HepG2 (cell line): ENCODE data around the gene NYNRIN. TPM values are rescaled to one million over a fixed set of nuclear protein-coding genes. Genes with fewer than 3 reads are reported as not detected.

Experiments
- ATAC-seq: fragments of 200-7000 bp; cut with Tn5 transposase; 3 replicates; pipeline ENCODE4 v1.9.1; 2020; ENCODE audit warnings: mild to moderate bottlenecking, moderate library complexity
- BruUV-seq: library from RNA; stranded (reverse); fragments of 400-500 nt; replicated peaks from 2 replicates; lab custom pipeline; 2021; lab: Mats Ljungman, UMichigan
- CTCF ChIA-PET: fragments of 300-600 bp; formaldehyde crosslinking; extraction: SDS; loops from one replicate; lab custom pipeline; 2021; ENCODE audit warnings: low total read pairs, inconsistent platforms, low intra/inter-chr PET ratio; lab: Yijun Ruan, JAX
- POLR2A ChIA-PET: fragments of 350-600 bp; sonication (Branson Sonifier 250); formaldehyde crosslinking; loops from one replicate; lab custom pipeline; 2020; ENCODE audit warnings: antibody characterized with exemption, inconsistent platforms; lab: Yijun Ruan, JAX
- DNase-seq: peaks from one replicate; pipeline ENCODE4 v3.0.0-alpha.2; 2015; ENCODE audit warnings: low spot score
- FAIRE-seq: peaks from 3 replicates; lab custom pipeline; 2011; peaks lifted over from hg19 to GRCh38; lab: Jason Lieb, UNC
- H2AFZ ChIP-seq: one replicate; pipeline ENCODE4 v1.6.1; 2011; ENCODE audit warnings: low read length, inconsistent platforms
- H3K27ac ChIP-seq: fragments of 300-600 bp; 3 replicates; pipeline ENCODE4 v1.8.0; 2011; ENCODE audit warnings: mixed run types, mild to moderate bottlenecking, mixed read lengths, low read length, inconsistent platforms; ENCODE audit not compliant: insufficient read depth; ENCODE audit errors: extremely low read length
- H3K27me3 ChIP-seq, 2 experiments: fragments of 200-600 bp in 1 of 2; 2 replicates in 1 of 2; 3 replicates in 1 of 2; pipeline versions ENCODE4 v1.6.0 to v1.8.0; 2011; ENCODE audit warnings: low read length in 2 of 2, mild to moderate bottlenecking in 2 of 2, moderate library complexity in 2 of 2, inconsistent platforms in 1 of 2; ENCODE audit not compliant: insufficient read depth in 2 of 2, control insufficient read depth in 1 of 2
- H3K36me3 ChIP-seq, 2 experiments: fragments of 200-600 bp in 1 of 2; replicated peaks in 1 of 2; 2 replicates in 1 of 2; 3 replicates in 1 of 2; pipeline versions ENCODE4 v1.5.1 to v1.8.0; 2011; ENCODE audit warnings: low read length in 2 of 2, inconsistent platforms in 1 of 2; ENCODE audit not compliant: insufficient read depth in 2 of 2, control insufficient read depth in 1 of 2
- H3K4me1 ChIP-seq: 2 replicates; pipeline ENCODE4 v1.5.1; 2012; ENCODE audit warnings: low read length, inconsistent platforms; ENCODE audit not compliant: insufficient read depth
- H3K4me2 ChIP-seq: 2 replicates; pipeline ENCODE4 v1.6.0; 2011; ENCODE audit warnings: low read depth, low read length, inconsistent platforms
- H3K4me3 ChIP-seq, 3 experiments: fragments of 200-600 bp in 1 of 3; sonication (generic), shearing (Covaris generic) in 1 of 3; replicated peaks in 1 of 3; 2 replicates each; pipeline ENCODE4 v1.5.1; 2011 to 2016; ENCODE audit warnings: low read length in 3 of 3, inconsistent platforms in 2 of 3, low read depth in 2 of 3, mild to moderate bottlenecking in 2 of 3, control low read depth in 1 of 3, mixed read lengths in 1 of 3; ENCODE audit not compliant: insufficient read depth in 1 of 3
- H3K79me2 ChIP-seq: one replicate; pipeline ENCODE4 v1.6.1; 2011; ENCODE audit warnings: low read length, inconsistent platforms; ENCODE audit not compliant: insufficient read depth
- H3K9ac ChIP-seq: 2 replicates; pipeline ENCODE4 v1.6.0; 2011; ENCODE audit warnings: mild to moderate bottlenecking, low read depth, low read length, inconsistent platforms; ENCODE audit not compliant: insufficient read depth
- H3K9me3 ChIP-seq: 2 replicates; pipeline ENCODE4 v1.5.1; 2012; ENCODE audit warnings: mild to moderate bottlenecking, low read length
- H4K20me1 ChIP-seq: 2 replicates; pipeline ENCODE4 v1.6.0; 2011; ENCODE audit warnings: inconsistent platforms, mild to moderate bottlenecking, low read length, moderate library complexity; ENCODE audit not compliant: insufficient read depth
- ATAD3A ChIP-seq: sonication (generic); formaldehyde crosslinking; IDR thresholded peaks from 2 replicates; pipeline ENCODE4 v1.4.0; 2020; ENCODE audit warnings: missing genetic modification reagents
- CHCHD3 ChIP-seq: sonication (generic); formaldehyde crosslinking; IDR thresholded peaks from 2 replicates; pipeline ENCODE4 v1.8.0; 2022; ENCODE audit warnings: mild to moderate bottlenecking, missing genetic modification reagents, moderate library complexity
- CSRNP2 ChIP-seq: sonication (generic); formaldehyde crosslinking; conservative IDR thresholded peaks from 2 replicates; pipeline ENCODE4 v1.8.0; 2022; ENCODE audit warnings: low read depth, missing genetic modification reagents
- HMGXB3 ChIP-seq: sonication (generic); formaldehyde crosslinking; IDR thresholded peaks from 2 replicates; pipeline ENCODE4 v1.4.0; 2020; ENCODE audit warnings: missing genetic modification reagents, borderline replicate concordance
- JUND ChIP-seq: sonication (generic); formaldehyde crosslinking; IDR thresholded peaks from 2 replicates; pipeline ENCODE4 v1.8.0; 2022; ENCODE audit warnings: mild to moderate bottlenecking, missing genetic modification reagents
- KLF16 ChIP-seq, 2 experiments: sonication (generic) in 1 of 2; formaldehyde crosslinking in 1 of 2; IDR thresholded peaks; 2 replicates each; pipeline versions ENCODE4 v1.6.1 to v1.8.0; 2016 to 2023; ENCODE audit warnings: missing genetic modification reagents in 2 of 2, missing compliant biosample characterization in 1 of 2
- NR1H2 ChIP-seq: sonication (generic); formaldehyde crosslinking; IDR thresholded peaks from 2 replicates; pipeline ENCODE4 v1.8.1; 2022; ENCODE audit warnings: low read depth, missing genetic modification reagents, borderline replicate concordance
- PHF20 ChIP-seq: sonication (generic); formaldehyde crosslinking; IDR thresholded peaks from 2 replicates; pipeline ENCODE4 v1.5.0; 2020; ENCODE audit warnings: mild to moderate bottlenecking, missing genetic modification reagents
- POLR2G ChIP-seq: fragments of 200-400 bp; formaldehyde crosslinking; IDR thresholded peaks from 2 replicates; pipeline ENCODE4 v1.6.1; 2018; ENCODE audit warnings: mild to moderate bottlenecking, low read depth, low read length, moderate library complexity
- RBFOX2 ChIP-seq: fragments of 200-400 bp; formaldehyde crosslinking; IDR thresholded peaks from 2 replicates; pipeline ENCODE4 v1.6.1; 2017; ENCODE audit warnings: low read depth, mild to moderate bottlenecking, low read length
- REL ChIP-seq: sonication (generic); formaldehyde crosslinking; conservative IDR thresholded peaks from 2 replicates; pipeline ENCODE4 v1.8.0; 2022; ENCODE audit warnings: mild to moderate bottlenecking, missing genetic modification reagents, moderate library complexity
- TIGD3 ChIP-seq: sonication (generic); formaldehyde crosslinking; IDR thresholded peaks from 2 replicates; pipeline ENCODE4 v1.5.1; 2020; ENCODE audit warnings: mild to moderate bottlenecking, missing genetic modification reagents, borderline replicate concordance
- ZMAT3 ChIP-seq: sonication (generic); formaldehyde crosslinking; conservative IDR thresholded peaks from 2 replicates; pipeline ENCODE4 v1.7.0; 2021; ENCODE audit warnings: missing genetic modification reagents
- ZNF143 ChIP-seq: sonication (generic); formaldehyde crosslinking; IDR thresholded peaks from 2 replicates; pipeline ENCODE4 v1.4.0; 2020; ENCODE audit warnings: missing genetic modification reagents
- ZNF780A ChIP-seq: sonication (generic); formaldehyde crosslinking; IDR thresholded peaks from 2 replicates; pipeline ENCODE4 v1.8.0; 2022; ENCODE audit warnings: mild to moderate bottlenecking, missing genetic modification reagents, moderate library complexity
- WGBS: methylation state at CpG from one replicate; pipeline ENCODE4 v1.1.6; 2017; ENCODE audit warnings: low lambda C conversion rate; 5-methylcytosine and 5-hydroxymethylcytosine counted together
- in situ Hi-C: cut with HindIII; loops from 2 replicates; pipeline ENCODE4 v1.10.0; 2017; ENCODE audit warnings: low pct_unique_long_range_greater_than_20kb; ENCODE audit not compliant: extremely low pct_ligation_motif_present
- intact Hi-C: fragments of 100-400 bp; cut with micrococcal nuclease; formaldehyde crosslinking; loops from one replicate; pipeline ENCODE4 v1.10.0; 2022; ENCODE audit not compliant: unreplicated experiment
- polyA plus RNA-seq, 8 experiments: library from polyadenylated mRNA; depleted of rRNA in 3 of 8; stranded (reverse) in 7 of 8; unstranded in 1 of 8; fragments of >200 nt; fragmentation: Illumina TruSeq in 4 of 8; extraction: Trizol in 4 of 8; gene quantifications; 2 replicates each; pipeline versions ENCODE4 v1.2.1 to v1.2.3, GENCODE V29; 2011 to 2016; ENCODE audit warnings: low read depth in 4 of 8, missing spikeins in 1 of 8, mixed read lengths in 1 of 8; ENCODE audit not compliant: insufficient read depth in 1 of 8
- total RNA-seq, 5 experiments: library from RNA; depleted of rRNA; stranded (reverse); fragments of >200 nt; fragmentation: Illumina TruSeq; extraction: Trizol; gene quantifications; 2 replicates each; pipeline ENCODE4 v1.2.3, GENCODE V29; 2016; ENCODE audit warnings: low read depth in 1 of 5

The NYNRIN gene
- total and polyA plus RNA-seq, 2 of the 13 experiments (the other 11 are each of a cell fraction or from before 2014, with no cell fraction given) = 0.63 to 1.1 TPM

GRCh38 chr14:24437736-24438067 is 38.9 kb downstream of the NYNRIN start:
- intact Hi-C loops (loop anchor here (10.0 kb wide), 1 partner anchor 853 kb away; no protein-coding TSS in a partner anchor), in situ Hi-C loops (loop anchor here (10.0 kb wide), 1 partner anchor 193 kb away; the partner anchor contains the start of gene TINF2)
- no peak overlapping the region for H3K4me2 ChIP-seq
- H3K4me3 ChIP-seq = no peak overlapping the region
- POLR2A ChIA-PET = interaction anchor here (1.0 to 4.1 kb wide), 10 partner anchors 10 to 1116 kb away, joined by 3 to 39 read pairs (median 7); partner anchors contain the start of genes CIDEB, DHRS1, NOP9 and PABPN1
- no peaks in the 10 kb centered on the region for H3K9me3 ChIP-seq
- no peaks in the 10 kb centered on the region; a peak in 1 of 5 replicates for H3K27me3 ChIP-seq
- FAIRE-seq (no peak), ATAC-seq (no peak), DNase-seq (no peak)
- BruUV-seq = no TSS peak
- TF ChIP-seq CHCHD3 (CRISPR knock-in tag) (no peak), ZNF780A (CRISPR knock-in tag) (peak; percentile 39; the same call in 1 of the 2 replicates), ZMAT3 (CRISPR knock-in tag) (no peak), POLR2G (peak; percentile 53; the same call in 1 of the 2 replicates), ATAD3A (CRISPR knock-in tag) (0 out of 2 replicates have a peak, but pooled peaks have one; percentile 53), NR1H2 (CRISPR knock-in tag) (0 out of 2 replicates have a peak, but pooled peaks have one; percentile 35), KLF16 (CRISPR knock-in tag; IDR thresholded peaks at IDR 0.05) (0 out of 4 replicates have a peak, but pooled peaks of 1 of the 2 experiments have one; percentile 2), REL (peak; percentile 30; the same call in 1 of the 2 replicates), TIGD3 (no peak), ZNF143 (CRISPR knock-in tag) (0 out of 2 replicates have a peak, but pooled peaks have one; percentile 10), JUND (CRISPR knock-in tag) (peak; percentile 53; the same call in 1 of the 2 replicates), PHF20 (CRISPR knock-in tag) (0 out of 2 replicates have a peak, but pooled peaks have one; percentile 7), HMGXB3 (CRISPR knock-in tag) (0 out of 2 replicates have a peak, but pooled peaks have one; percentile 54), CSRNP2 (CRISPR knock-in tag) (no peak), RBFOX2 (0 out of 2 replicates have a peak, but pooled peaks have one; percentile 28)
- peaks cover under 1% of the 10 kb centered on the region; the same call in 1 of the 2 replicates for H4K20me1 ChIP-seq
- H3K27ac ChIP-seq = no peak overlapping the region
- peaks cover 23% of the 10 kb centered on the region for H3K4me1 ChIP-seq
- H2AFZ ChIP-seq = no peak overlapping the region
- peaks cover 48 to 69% of the 10 kb centered on the region in 2 experiments for H3K36me3 ChIP-seq
- no peak overlapping the region for H3K9ac ChIP-seq
- H3K79me2 ChIP-seq = peaks cover 13% of the 10 kb centered on the region
- CTCF ChIA-PET = interaction anchor here (1.5 to 11.8 kb wide), 4 partner anchors 72 to 106 kb away, joined by 5 to 295 read pairs (median 120); partner anchors contain the start of genes ADCY4 and NFATC4
- 95% methylated on average over 2 of the region's 2 CpGs for WGBS
